HG02763 (cell line): ENCODE measurements around the gene RYK.

ENCODE experiments used
- ATAC-seq: cut with Tn5 transposase; IDR thresholded peaks from one replicate; pipeline ENCODE4 v1.9.1; 2021; ENCODE audit warnings: mild to moderate bottlenecking, moderate library complexity; ENCODE audit not compliant: unreplicated experiment

The RYK gene

DNA sequence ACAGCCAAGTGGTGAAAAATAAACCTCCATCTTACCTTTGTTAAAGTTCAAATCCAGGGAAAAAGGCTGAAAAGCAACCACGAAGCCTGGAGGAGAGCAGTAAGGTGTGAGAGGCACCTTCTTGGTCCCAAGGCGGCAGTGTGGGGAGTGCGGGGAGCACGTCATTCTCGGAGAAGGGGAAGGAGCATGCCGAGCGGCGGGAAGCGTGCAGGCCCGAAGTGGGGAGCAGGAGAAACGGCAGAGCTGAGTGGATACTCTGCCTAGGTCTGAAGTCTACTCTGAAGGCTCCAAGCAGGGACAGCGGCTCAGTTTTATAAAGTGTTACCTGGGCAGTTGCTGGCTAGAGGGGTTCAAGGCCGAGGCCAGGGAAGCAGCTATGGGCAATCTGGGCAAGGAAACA, 96.9 kb downstream of the RYK start:
- ATAC-seq = no peak

GRCh38 chr3:134150476-134150875, 100.2 kb downstream of the RYK start:
- ATAC-seq = no peak

GRCh38 chr3:134149286-134149685, 101.4 kb downstream of the RYK start:
- no peak for ATAC-seq

GRCh38 chr3:134148534-134148933, 102.1 kb downstream of the RYK start:
- ATAC-seq = no peak

GRCh38 chr3:134147411-134147810, 103.2 kb downstream of the RYK start:
- ATAC-seq = no peak

DNA sequence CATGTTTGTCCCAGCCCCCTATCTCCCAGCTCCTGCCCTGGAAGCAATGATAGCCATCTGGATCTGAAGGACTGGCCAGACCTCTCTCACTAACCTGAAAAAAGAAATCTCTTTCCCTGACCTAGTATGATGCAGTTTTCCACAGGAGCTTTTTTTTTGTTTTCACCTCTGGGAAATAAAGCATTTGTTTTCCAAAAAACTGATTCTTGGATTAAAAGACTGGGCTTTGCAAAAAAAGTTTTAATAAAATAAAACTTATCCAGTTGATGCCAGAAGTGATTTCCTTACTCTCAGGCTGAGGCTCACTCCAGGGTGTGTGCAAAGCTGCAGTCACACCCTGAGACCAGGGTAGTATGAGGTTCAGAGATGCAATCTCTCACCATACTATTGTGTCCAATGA, 104.0 kb downstream of the RYK start:
- no peak for ATAC-seq

DNA sequence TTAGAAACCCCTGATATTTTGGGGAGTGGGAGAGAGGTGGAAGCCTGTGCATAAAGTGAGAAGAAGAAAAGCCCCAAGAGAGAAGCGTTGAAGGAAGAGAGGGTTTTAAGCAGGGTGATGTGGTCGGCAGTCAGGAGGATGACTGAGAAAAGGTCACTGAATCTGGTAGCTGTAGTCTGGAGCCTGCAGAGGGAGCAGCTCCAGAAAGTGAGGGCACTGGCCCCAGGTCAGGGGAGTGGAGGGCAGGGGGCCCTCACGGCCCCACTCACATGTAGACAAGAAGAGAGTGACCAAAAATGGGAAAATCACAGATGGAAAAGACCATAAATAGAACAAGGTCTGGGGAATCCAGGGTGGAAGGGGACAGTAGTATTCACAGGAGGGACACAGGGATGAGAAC, 105.5 kb downstream of the RYK start:
- ATAC-seq = no peak

GRCh38 chr3:134144694-134145093, 106.0 kb downstream of the RYK start:
- no peak for ATAC-seq

DNA sequence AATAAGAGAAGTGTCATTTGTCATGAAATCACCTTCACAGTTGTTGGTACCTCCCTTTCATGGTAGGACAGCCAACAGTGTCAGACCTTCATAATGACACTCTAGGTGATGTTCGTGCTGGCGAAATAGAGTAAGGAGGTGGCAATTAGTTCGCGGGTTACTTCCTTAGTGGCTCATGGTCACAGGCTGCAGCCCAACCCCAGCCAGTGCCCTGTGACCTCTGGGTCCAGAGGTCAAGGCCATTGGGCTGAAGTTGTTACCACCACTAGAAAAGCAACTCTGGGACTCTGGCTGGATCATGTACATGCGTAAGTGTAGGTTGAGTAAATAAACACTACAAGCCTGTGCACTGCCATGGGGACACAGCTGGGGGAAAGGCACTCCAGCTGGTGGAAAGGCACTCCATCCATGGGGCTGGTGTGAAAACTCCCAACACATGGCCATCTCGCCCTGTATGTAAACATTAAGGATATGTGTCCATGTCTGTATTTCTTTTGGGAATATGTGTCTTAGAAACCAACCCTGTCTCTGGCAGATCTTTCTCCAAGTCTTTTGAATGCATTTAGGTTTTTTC, 106.7 kb downstream of the RYK start:
- ATAC-seq = no peak

GRCh38 chr3:134136604-134137003, 114.1 kb downstream of the RYK start:
- ATAC-seq = no peak

DNA sequence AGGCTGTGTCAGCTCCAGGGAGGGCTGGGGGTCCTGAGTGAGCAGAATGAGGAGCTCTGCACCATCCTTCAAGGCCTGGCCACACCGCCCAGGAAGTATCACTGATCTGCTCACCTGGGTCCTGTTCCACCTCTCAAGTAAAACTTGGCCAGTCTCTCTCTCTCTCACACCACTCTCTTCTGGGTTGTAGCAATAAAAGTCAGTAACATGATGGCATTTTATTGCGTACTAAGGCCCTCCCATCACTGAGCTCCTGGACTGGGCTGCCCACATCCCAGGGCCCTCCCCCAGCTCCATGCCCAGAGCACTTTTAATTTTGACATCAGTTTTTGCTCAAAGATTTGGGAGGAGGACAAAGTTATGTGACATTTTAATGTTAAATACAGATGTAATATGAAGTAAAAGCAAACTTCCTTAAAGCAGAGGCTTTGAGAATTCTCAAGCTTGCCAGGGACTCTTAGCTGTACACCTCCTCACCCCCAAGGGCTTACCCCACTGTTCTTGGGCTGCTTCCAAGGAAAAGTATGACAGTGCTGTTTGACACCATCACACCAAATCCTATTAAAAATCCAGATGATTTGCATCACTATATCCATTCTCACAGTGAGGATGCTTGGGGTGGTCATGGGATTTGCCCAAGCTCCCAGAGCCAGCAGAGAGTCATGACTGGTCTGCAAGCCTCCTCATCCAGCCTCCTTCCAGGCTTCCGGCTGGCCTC, 115.8 kb downstream of the RYK start:
- no peak for ATAC-seq

GRCh38 chr3:134134240-134134639, 116.4 kb downstream of the RYK start:
- ATAC-seq = no peak

DNA sequence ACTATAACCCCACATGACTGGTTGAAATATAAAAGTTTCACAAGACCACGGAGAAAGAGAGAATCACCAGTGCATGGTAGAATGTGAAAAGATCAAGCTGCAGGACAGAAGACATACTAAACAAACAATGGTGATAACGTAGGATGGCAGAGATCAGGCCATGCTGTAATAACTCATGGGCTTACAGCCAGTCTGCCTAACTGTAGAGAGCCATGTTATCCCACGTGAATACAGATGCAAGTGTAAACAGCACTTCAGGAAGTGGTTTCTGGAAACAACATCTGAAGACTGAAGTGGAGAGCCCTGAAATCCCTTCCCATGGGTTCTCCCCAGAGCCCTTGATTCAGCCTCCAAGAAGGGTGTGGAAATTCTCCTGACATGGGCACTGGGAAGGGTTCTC, 117.7 kb downstream of the RYK start:
- no peak for ATAC-seq

- no peak for ATAC-seq
Observed at GRCh38 chr3:134126153-134126552, 124.5 kb downstream of the RYK start.

GRCh38 chr3:134114726-134115125, 135.9 kb downstream of the RYK start:
- ATAC-seq = no peak

DNA sequence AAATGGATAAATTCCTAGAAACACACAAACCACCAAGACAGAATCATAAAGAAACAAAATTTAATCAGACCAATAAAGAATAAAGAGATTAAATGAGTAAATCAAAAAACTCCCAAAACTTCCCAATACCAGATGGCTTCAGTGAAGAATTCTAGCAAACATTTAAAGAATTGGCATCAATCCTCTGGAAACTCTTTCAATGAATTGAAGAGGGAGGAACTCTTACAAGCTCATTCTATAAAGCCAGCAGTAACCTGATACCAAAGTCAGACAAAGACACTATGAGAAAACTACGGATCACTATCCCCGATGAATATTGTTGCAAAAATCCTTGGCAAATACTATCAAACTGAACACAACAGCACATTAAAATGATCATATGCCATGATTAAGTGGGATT, 139.0 kb downstream of the RYK start:
- no peak for ATAC-seq

GRCh38 chr3:134110963-134111362, 139.7 kb downstream of the RYK start:
- no peak for ATAC-seq
